DOHH2 (cell line): ENCODE data around the gene SMOC1.

Source experiments
- H3F3A ChIP-seq: fragments of 200-600 bp; sonication (generic), shearing (Covaris generic); 2 replicates; pipeline ENCODE4 v1.6.0; 2016; ENCODE audit warnings: antibody characterized with exemption, mild to moderate bottlenecking; ENCODE audit not compliant: control insufficient read depth, insufficient read depth
- H3K27ac ChIP-seq: fragments of 200-600 bp; sonication (generic); 2 replicates; pipeline ENCODE4 v1.5.1; 2014; ENCODE audit warnings: low read depth, mild to moderate bottlenecking, low read length, moderate library complexity
- H3K27me3 ChIP-seq: fragments of 200-600 bp; sonication (generic); 2 replicates; pipeline ENCODE4 v1.6.1; 2014; ENCODE audit warnings: mild to moderate bottlenecking, low read length, mixed read lengths; ENCODE audit not compliant: control insufficient read depth
- H3K36me3 ChIP-seq: fragments of 200-600 bp; sonication (generic); 2 replicates; pipeline ENCODE4 v1.6.1; 2014; ENCODE audit warnings: mild to moderate bottlenecking, low read length, moderate library complexity, mixed read lengths; ENCODE audit not compliant: control insufficient read depth
- H3K4me1 ChIP-seq: fragments of 200-600 bp; sonication (generic); 2 replicates; pipeline ENCODE4 v1.6.1; 2014; ENCODE audit warnings: mild to moderate bottlenecking, low read length, mixed read lengths; ENCODE audit not compliant: control insufficient read depth
- H3K4me2 ChIP-seq: fragments of 200-600 bp; sonication (generic); 2 replicates; pipeline ENCODE4 v1.6.0; 2014; ENCODE audit warnings: mild to moderate bottlenecking, low read length, moderate library complexity
- H3K4me3 ChIP-seq: fragments of 200-600 bp; sonication (generic); 2 replicates; pipeline ENCODE4 v1.5.1; 2014; ENCODE audit warnings: mild to moderate bottlenecking, low read length, mixed read lengths
- H3K79me2 ChIP-seq: fragments of 200-600 bp; sonication (generic); 2 replicates; pipeline ENCODE4 v1.6.1; 2014; ENCODE audit warnings: mild to moderate bottlenecking, low read length, mixed read lengths; ENCODE audit not compliant: control insufficient read depth
- H3K9me2 ChIP-seq: fragments of 200-600 bp; sonication (generic); replicated peaks from 2 replicates; pipeline ENCODE4 v1.6.1; 2014; ENCODE audit warnings: mild to moderate bottlenecking, low read length, mixed read lengths; ENCODE audit not compliant: control insufficient read depth
- H3K9me3 ChIP-seq: fragments of 200-600 bp; sonication (generic); 2 replicates; pipeline ENCODE4 v1.6.1; 2014; ENCODE audit warnings: antibody characterized with exemption, low read length, mixed read lengths; ENCODE audit not compliant: control insufficient read depth, insufficient read depth
- H4K20me1 ChIP-seq: fragments of 200-600 bp; sonication (generic); 2 replicates; pipeline ENCODE4 v1.6.0; 2014; ENCODE audit warnings: low read depth, mild to moderate bottlenecking, antibody characterized with exemption, low read length, moderate library complexity; ENCODE audit not compliant: control insufficient read depth, insufficient read depth
- CTCF ChIP-seq: fragments of 200-600 bp; sonication (generic); IDR thresholded peaks from one replicate; pipeline ENCODE4 v1.5.1; 2014; ENCODE audit warnings: antibody characterized with exemption, mild to moderate bottlenecking, low read depth, low read length; ENCODE audit not compliant: poor library complexity, severe bottlenecking
- EZH2phosphoT487 ChIP-seq: fragments of 200-600 bp; sonication (generic); IDR thresholded peaks from 2 replicates; pipeline ENCODE4 v1.6.1; 2017; ENCODE audit warnings: borderline replicate concordance, mild to moderate bottlenecking, antibody characterized with exemption, low read length, moderate library complexity, mixed read lengths

SMOC1 gene

DNA sequence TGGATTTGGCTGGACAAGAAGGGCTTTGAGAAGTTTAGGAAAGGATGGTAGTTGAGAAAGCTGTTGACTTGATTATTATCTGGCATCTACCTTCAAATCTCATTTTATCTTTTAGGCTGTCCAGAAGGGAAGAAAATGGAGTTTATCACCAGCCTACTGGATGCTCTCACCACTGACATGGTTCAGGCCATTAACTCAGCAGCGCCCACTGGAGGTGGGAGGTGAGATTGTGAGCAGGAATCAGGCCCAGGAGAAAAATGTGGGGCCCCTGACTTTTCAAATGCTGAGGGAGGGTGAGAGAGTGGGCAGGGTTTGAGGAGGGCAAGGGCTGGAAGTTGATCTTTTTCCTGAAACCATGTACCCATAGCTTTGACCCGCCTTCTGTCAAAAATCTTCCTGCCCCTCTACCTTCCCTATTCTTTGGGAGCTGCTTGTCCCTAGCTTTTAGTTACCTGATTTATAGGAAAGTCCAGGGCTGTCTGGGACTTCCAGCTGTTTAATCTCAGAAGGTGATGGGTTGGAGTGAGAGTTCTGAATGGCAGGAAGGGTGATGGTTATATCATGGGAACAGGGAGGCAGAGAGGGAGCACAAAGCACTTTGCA, 134.2 kb downstream of the SMOC1 start:
- no peaks in the 10 kb centered on the region for H3K9me3 ChIP-seq
- TF ChIP-seq CTCF (peak; percentile 90), EZH2phosphoT487 (no peak)
- no peak overlapping the region for H3K4me2 ChIP-seq
- H3K4me3 ChIP-seq = no peak overlapping the region
- H3K4me1 ChIP-seq = peaks cover 11% of the 10 kb centered on the region
- H3K36me3 ChIP-seq = no peaks in the 10 kb centered on the region
- H3K27ac ChIP-seq = no peak overlapping the region
- H3K9me2 ChIP-seq = no peaks in the 10 kb centered on the region
- no peaks in the 10 kb centered on the region for H4K20me1 ChIP-seq
- no peaks in the 10 kb centered on the region for H3F3A ChIP-seq
- H3K27me3 ChIP-seq = peaks cover 11% of the 10 kb centered on the region; the same call in 1 of the 2 replicates
- H3K79me2 ChIP-seq = no peaks in the 10 kb centered on the region

GRCh38 chr14:70014406-70015095, 135.3 kb downstream of the SMOC1 start:
- Histone ChIP-seq H4K20me1 (no peaks in the 10 kb centered on the region), H3K36me3 (no peaks in the 10 kb centered on the region), H3K79me2 (no peaks in the 10 kb centered on the region), H3K9me2 (no peaks in the 10 kb centered on the region), H3K9me3 (no peaks in the 10 kb centered on the region), H3K27me3 (peaks cover 21% of the 10 kb centered on the region; the same call in 1 of the 2 replicates), H3F3A (no peaks in the 10 kb centered on the region), H3K4me3 (no peak overlapping the region), H3K27ac (no peak overlapping the region), H3K4me2 (no peak overlapping the region), H3K4me1 (no peaks in the 10 kb centered on the region)
- TF ChIP-seq EZH2phosphoT487 (no peak), CTCF (no peak)

DNA sequence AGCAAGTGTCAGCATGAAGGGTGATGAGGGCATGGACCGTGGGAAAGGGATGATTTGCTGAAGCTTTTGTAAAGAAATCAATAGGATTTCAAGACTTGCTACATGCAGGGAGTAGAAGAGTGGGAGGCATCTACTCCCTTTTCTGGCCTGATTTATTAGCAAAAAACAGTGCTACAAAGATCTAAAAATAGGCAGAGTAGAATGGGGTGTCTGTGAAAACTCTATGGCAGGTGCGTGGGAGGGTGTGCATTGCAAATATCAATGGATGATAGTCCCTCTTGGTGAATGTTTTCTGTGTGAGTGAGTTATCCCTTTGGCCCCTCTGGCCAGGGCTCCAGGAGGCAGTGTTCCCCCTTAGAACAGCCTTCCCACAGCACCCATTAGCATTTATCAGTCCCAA, 139.0 kb downstream of the SMOC1 start:
- Histone ChIP-seq H3K36me3 (no peaks in the 10 kb centered on the region), H3K4me3 (no peak overlapping the region), H3K27me3 (peaks cover 34% of the 10 kb centered on the region), H3K4me1 (no peaks in the 10 kb centered on the region), H3K27ac (no peak overlapping the region), H3F3A (no peaks in the 10 kb centered on the region), H3K4me2 (no peak overlapping the region), H3K79me2 (no peaks in the 10 kb centered on the region), H4K20me1 (no peaks in the 10 kb centered on the region), H3K9me2 (no peaks in the 10 kb centered on the region), H3K9me3 (no peaks in the 10 kb centered on the region)
- TF ChIP-seq EZH2phosphoT487 = no peak
- TF ChIP-seq CTCF = no peak
